Measurements from ENCODE around the gene MYRIP. TPM values are rescaled to one million over a fixed set of nuclear protein-coding genes. Genes with fewer than 3 reads are reported as not detected.

The MYRIP gene
- total RNA-seq, 1 experiment from 2014 or later, result 1.6 TPM

GRCh38 chr3:39907981-39908380 is 98.6 kb downstream of the MYRIP start:
- no peaks in the 10 kb centered on the region for H3K36me3 Mint-ChIP-seq
- H3K27ac Mint-ChIP-seq, result no peak overlapping the region
- CTCF ChIA-PET, result no interaction called here
- no peak for ATAC-seq
- no peaks in the 10 kb centered on the region for H3K9me3 Mint-ChIP-seq
- no peaks in the 10 kb centered on the region for H3K27me3 Mint-ChIP-seq (ENCODE audit: low read depth)
- no peak overlapping the region for H3K4me3 Mint-ChIP-seq
- no peak for DNase-seq (ENCODE audit: low spot score)
- H3K4me1 Mint-ChIP-seq, result peaks cover 13% of the 10 kb centered on the region
- POLR2A ChIA-PET, result no interaction called here
- no peak for TF ChIP-seq ZNF281 (CRISPR knock-in tag; IDR thresholded peaks at IDR 0.05)

GRCh38 chr3:39910135-39910534 is 100.7 kb downstream of the MYRIP start:
- no peaks in the 10 kb centered on the region for H3K36me3 Mint-ChIP-seq
- no peaks in the 10 kb centered on the region for H3K9me3 Mint-ChIP-seq
- H3K27me3 Mint-ChIP-seq (ENCODE audit: low read depth), result no peaks in the 10 kb centered on the region
- no peak for ATAC-seq
- CTCF ChIA-PET, result no interaction called here
- TF ChIP-seq NFE2L1 (CRISPR knock-in tag; IDR thresholded peaks at IDR 0.05), result no peak
- no peak for TF ChIP-seq ZSCAN18 (CRISPR knock-in tag; IDR thresholded peaks at IDR 0.05)
- peaks cover 13% of the 10 kb centered on the region for H3K4me1 Mint-ChIP-seq
- peak overlapping the region; percentile 49; the same call in 1 of the 2 replicates for H3K27ac Mint-ChIP-seq
- POLR2A ChIA-PET, result no interaction called here
- DNase-seq (ENCODE audit: low spot score), result no peak
- no peak overlapping the region for H3K4me3 Mint-ChIP-seq

- H3K4me1 Mint-ChIP-seq, result peaks cover 13% of the 10 kb centered on the region
- ChIA-PET CTCF (interaction anchor here (1.2 to 1.5 kb wide), 4 partner anchors 10 to 100 kb away, joined by 3 to 10 read pairs (median 4); no protein-coding TSS in a partner anchor), POLR2A (no interaction called here)
- no peaks in the 10 kb centered on the region for H3K9me3 Mint-ChIP-seq
- H3K27me3 Mint-ChIP-seq (ENCODE audit: low read depth), result no peaks in the 10 kb centered on the region
- no peak overlapping the region for H3K4me3 Mint-ChIP-seq
- no peak for DNase-seq (ENCODE audit: low spot score)
- TF ChIP-seq FOXP1 (CRISPR knock-in tag; IDR thresholded peaks at IDR 0.05; ENCODE audit: borderline replicate concordance), result no peak
- TF ChIP-seq CREM (CRISPR knock-in tag; IDR thresholded peaks at IDR 0.05), result no peak
- no peak for TF ChIP-seq TCF7 (CRISPR knock-in tag; IDR thresholded peaks at IDR 0.05; ENCODE audit: low read depth)
- TF ChIP-seq CDX4 (CRISPR knock-in tag; IDR thresholded peaks at IDR 0.05; ENCODE audit: borderline replicate concordance), result no peak
- no peak for TF ChIP-seq FOXJ3 (CRISPR knock-in tag; IDR thresholded peaks at IDR 0.05; ENCODE audit: borderline replicate concordance)
- no peak for TF ChIP-seq ZNF232 (CRISPR knock-in tag; IDR thresholded peaks at IDR 0.05)
- ATAC-seq, result no peak
- H3K27ac Mint-ChIP-seq, result no peak overlapping the region; the same call in 1 of the 2 replicates
- H3K36me3 Mint-ChIP-seq, result no peaks in the 10 kb centered on the region
These were observed 101.5 kb downstream of the MYRIP start for GRCh38 chr3:39910826-39911464.

GRCh38 chr3:39911465-39912309 is 102.3 kb downstream of the MYRIP start:
- ATAC-seq (peak; percentile 94), DNase-seq (ENCODE audit: low spot score) (peak; percentile 18)
- no peaks in the 10 kb centered on the region for H3K9me3 Mint-ChIP-seq
- no peaks in the 10 kb centered on the region for H3K27me3 Mint-ChIP-seq (ENCODE audit: low read depth)
- POLR2A ChIA-PET, result no interaction called here
- H3K27ac Mint-ChIP-seq, result no peak overlapping the region; the same call in 1 of the 2 replicates
- peaks cover 13% of the 10 kb centered on the region for H3K4me1 Mint-ChIP-seq
- CTCF ChIA-PET, result interaction anchor here (0.5 to 1.5 kb wide), 7 partner anchors 10 to 103 kb away, joined by 3 to 10 read pairs (median 3); no protein-coding TSS in a partner anchor
- no peak overlapping the region for H3K4me3 Mint-ChIP-seq
- H3K36me3 Mint-ChIP-seq, result no peaks in the 10 kb centered on the region
- no peak for TF ChIP-seq ZNF263 (CRISPR knock-in tag; IDR thresholded peaks at IDR 0.05; ENCODE audit: low read depth)
- no peak for TF ChIP-seq ZNF532 (CRISPR knock-in tag; IDR thresholded peaks at IDR 0.05; ENCODE audit: borderline replicate concordance)
- TF ChIP-seq AR (CRISPR knock-in tag; IDR thresholded peaks at IDR 0.05), result no peak
